HEK293T (cell line): ENCODE measurements around the gene KMT2C.

ENCODE experiments used
- BHLHE40 ChIP-seq: fragments of 450-650 bp; IDR thresholded peaks from 2 replicates; pipeline ENCODE4 v1.6.1; 2016; ENCODE audit warnings: mild to moderate bottlenecking, moderate library complexity, borderline replicate concordance
- ELF4 ChIP-seq: fragments of 450-650 bp; IDR thresholded peaks from 2 replicates; pipeline ENCODE4 v1.6.1; 2017; ENCODE audit warnings: antibody characterized with exemption
- SP1 ChIP-seq: fragments of 450-650 bp; IDR thresholded peaks from 2 replicates; pipeline ENCODE4 v1.6.1; 2017
- ZNF384 ChIP-seq: fragments of 450-650 bp; IDR thresholded peaks from 2 replicates; pipeline ENCODE4 v1.6.1; 2016

- TF ChIP-seq ELF4: no peak
- TF ChIP-seq BHLHE40: no peak
- TF ChIP-seq SP1: no peak
- TF ChIP-seq ZNF384: no peak
These were observed 286.4 kb downstream of the KMT2C start for GRCh38 chr7:152149363-152149762.
